Lower leg skin (tissue), 4 donors: ENCODE data around the gene GIMAP6. TPM values are rescaled to one million over a fixed set of nuclear protein-coding genes. Genes with fewer than 3 reads are reported as not detected.
"Not testable (repeated sequence)": the region's sequence is repeated elsewhere in the genome, so short reads cannot be mapped to it uniquely, and the experiment has no call there.

Experiments used
- DNase-seq, 2 donors: peaks; one replicate each; pipeline ENCODE4 v3.0.0-alpha.2; 2019; ENCODE audit warnings: low spot score in 2 of 2
- H3K4me3 ChIP-seq: fragments of 200-600 bp; sonication (generic); 2 replicates; pipeline ENCODE4 v1.5.1; 2017; ENCODE audit warnings: mild to moderate bottlenecking, low read depth; ENCODE audit not compliant: poor library complexity, severe bottlenecking
- CTCF ChIP-seq, 3 donors: fragments of 450-650 bp; IDR thresholded peaks; one replicate each; pipeline ENCODE4 v1.5.1; 2016; ENCODE audit warnings: antibody characterized with exemption in 3 of 3, mild to moderate bottlenecking in 3 of 3, moderate library complexity in 2 of 3
- POLR2A ChIP-seq, 2 donors: fragments of 450-650 bp; IDR thresholded peaks; one replicate each; pipeline ENCODE4 v1.6.1; 2016 to 2017; ENCODE audit warnings: antibody characterized with exemption in 2 of 2, mild to moderate bottlenecking in 1 of 2, moderate library complexity in 1 of 2
- WGBS, 2 donors: methylation state at CpG; one replicate each; pipeline ENCODE4 v1.1.5; 2018; 5-methylcytosine and 5-hydroxymethylcytosine counted together
- intact Hi-C: fragments of 100-400 bp; cut with DNase I; formaldehyde crosslinking; loops from one replicate; pipeline ENCODE4 v1.15.0; 2023; ENCODE audit warnings: low total_unique reads
- total RNA-seq, 4 donors: library from RNA; depleted of rRNA; stranded (reverse); fragments of >200 nt; gene quantifications; one replicate each; pipeline ENCODE4 v1.1.0, GENCODE V29; 2016

The GIMAP6 gene
- total RNA-seq, 4 donors from 2014 or later = 3.6 to 23.6 (median 9.7) TPM

GRCh38 chr7:150620617-150621371 is 11.4 kb downstream of the GIMAP6 start:
- intact Hi-C loops = no loop called here
- WGBS, 2 donors = 67 to 68% methylated on average over 3 of the region's 3 CpGs
- TF ChIP-seq POLR2A (IDR thresholded peaks at IDR 0.05) = no peak
- TF ChIP-seq CTCF (IDR thresholded peaks at IDR 0.05) = no peak
- DNase-seq = no peak
- H3K4me3 ChIP-seq = no peak overlapping the region

DNA sequence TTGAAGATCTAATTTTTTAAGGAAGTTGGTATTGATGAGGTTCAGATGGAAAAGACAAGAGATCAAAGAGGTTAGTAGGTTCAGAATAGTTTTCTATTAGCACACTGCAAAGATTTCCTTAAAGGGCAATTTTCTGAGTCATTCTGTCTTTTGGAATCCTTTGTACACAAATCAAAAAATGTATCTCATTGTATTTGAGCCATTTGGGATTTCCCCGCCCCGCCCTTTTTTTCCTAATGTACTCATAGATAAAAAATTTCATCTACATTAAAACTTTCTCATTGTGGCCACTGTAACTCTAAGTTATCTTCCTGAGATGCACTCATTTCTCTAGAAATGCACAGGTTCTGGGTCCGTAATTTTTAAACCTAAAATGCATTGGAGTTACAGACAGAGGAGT is 12.1 kb downstream of the GIMAP6 start:
- no peak overlapping the region for H3K4me3 ChIP-seq
- 73 to 80% methylated on average over 3 of the region's 3 CpGs for WGBS, 2 donors
- no peak for DNase-seq
- TF ChIP-seq CTCF (IDR thresholded peaks at IDR 0.05) (no peak), POLR2A (IDR thresholded peaks at IDR 0.05) (no peak)
- intact Hi-C loops = no loop called here

- WGBS, 2 donors = 60 to 66% methylated on average over 5 of the region's 5 CpGs
- intact Hi-C loops, DNase-seq, H3K4me3 ChIP-seq: not testable (repeated sequence)
Measured at GRCh38 chr7:150615221-150615755, 16.9 kb downstream of the GIMAP6 start.

DNA sequence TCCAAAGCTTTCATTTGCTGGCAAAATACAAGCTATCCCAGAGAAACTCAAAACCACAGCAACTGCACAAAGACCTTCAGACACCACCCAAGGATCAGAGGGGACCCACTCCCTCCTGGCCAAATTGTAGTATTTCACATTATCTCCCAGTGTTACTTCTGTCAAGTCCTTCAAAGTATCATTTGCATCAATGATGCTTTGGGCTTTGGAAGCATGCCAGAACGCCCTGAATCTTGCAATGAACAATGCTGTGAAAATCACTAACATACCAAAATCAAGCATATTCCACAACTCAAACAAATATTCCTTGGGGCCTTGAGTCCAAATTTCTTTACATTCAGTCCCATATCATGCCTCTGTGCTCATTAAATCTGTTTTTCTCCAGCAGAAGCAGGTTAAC is 17.8 kb downstream of the GIMAP6 start:
- WGBS, 2 donors = 63 to 79% methylated on average over 1 of the region's 1 CpG
- intact Hi-C loops, DNase-seq, H3K4me3 ChIP-seq: not testable (repeated sequence)

DNA sequence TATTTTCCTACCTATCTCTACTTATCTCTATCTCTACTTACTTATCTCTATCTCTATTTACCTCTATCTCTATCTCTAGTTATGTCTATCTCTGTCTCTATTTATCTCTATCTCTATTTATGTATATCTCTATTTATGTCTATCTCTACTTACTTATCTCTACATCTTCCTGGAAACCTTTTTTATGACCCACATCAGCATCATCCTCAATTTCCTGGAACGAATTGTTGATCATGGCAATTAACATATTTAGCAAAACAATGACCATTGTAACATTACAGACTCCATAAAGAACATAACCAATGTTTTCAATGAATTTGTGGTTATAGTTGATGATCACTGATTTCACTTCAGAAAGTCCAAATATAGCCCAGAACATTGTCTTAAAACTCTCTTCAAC is 18.3 kb downstream of the GIMAP6 start:
- H3K4me3 ChIP-seq = no peak overlapping the region
- intact Hi-C loops = no loop called here
- DNase-seq = no peak
- no peak for TF ChIP-seq CTCF (IDR thresholded peaks at IDR 0.05)
- TF ChIP-seq POLR2A (IDR thresholded peaks at IDR 0.05) = no peak
- WGBS, 2 donors = 47 to 49% methylated on average over 1 of the region's 1 CpG

GRCh38 chr7:150612925-150613324 is 19.3 kb downstream of the GIMAP6 start:
- WGBS, 2 donors = 74 to 87% methylated on average over 3 of the region's 3 CpGs
- intact Hi-C loops = no loop called here
- TF ChIP-seq POLR2A (IDR thresholded peaks at IDR 0.05) (no peak), CTCF (IDR thresholded peaks at IDR 0.05) (no peak)
- no peak for DNase-seq
- no peak overlapping the region for H3K4me3 ChIP-seq

GRCh38 chr7:150610233-150610632 is 22.0 kb downstream of the GIMAP6 start:
- 73% methylated on average over 1 of the region's 1 CpG for WGBS, 2 donors
- TF ChIP-seq POLR2A (IDR thresholded peaks at IDR 0.05) (no peak), CTCF (IDR thresholded peaks at IDR 0.05) (no peak)

DNA sequence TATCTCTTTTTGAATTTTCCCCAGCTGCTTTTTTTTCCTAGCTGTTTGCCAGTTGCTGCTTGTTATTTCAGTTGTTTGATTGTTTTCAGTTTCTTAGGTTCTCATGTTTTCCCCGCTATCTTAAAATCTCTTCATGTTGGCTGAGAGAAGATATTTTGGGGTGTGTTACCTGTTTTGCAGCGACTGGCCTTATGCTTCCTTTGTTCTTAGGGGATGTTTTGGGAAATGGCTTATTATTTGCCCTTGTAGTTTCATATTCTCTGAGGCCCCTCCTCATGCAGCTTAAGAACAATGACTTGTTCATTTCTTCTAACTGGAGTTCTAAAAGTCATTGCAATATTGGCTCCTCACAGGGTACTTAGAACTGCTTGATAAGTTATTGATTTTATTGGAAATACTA is 28.6 kb downstream of the GIMAP6 start:
- intact Hi-C loops, H3K4me3 ChIP-seq, DNase-seq: not testable (repeated sequence)
- 39 to 42% methylated on average over 2 of the region's 2 CpGs for WGBS, 2 donors

More at GRCh38 chr7:150610233-150610632, 22.0 kb downstream of the GIMAP6 start:
- intact Hi-C loops = no loop called here
- DNase-seq = no peak
- H3K4me3 ChIP-seq = no peak overlapping the region
